Testis (tissue), 2 donors: ENCODE data around the gene KIF1A.

Experiments
- CTCF ChIP-seq, 3 experiments: fragments of 450-650 bp in 2 of 3; fragments of 200-600 bp in 1 of 3; sonication (generic) in 1 of 3; IDR thresholded peaks; one replicate each; pipeline ENCODE4 v1.5.1; 2016 to 2019; ENCODE audit warnings: antibody characterized with exemption in 3 of 3, mild to moderate bottlenecking in 2 of 3, moderate library complexity in 1 of 3
- POLR2A ChIP-seq: fragments of 450-650 bp; IDR thresholded peaks from one replicate; pipeline ENCODE4 v1.6.1; 2017; ENCODE audit warnings: antibody characterized with exemption, mild to moderate bottlenecking, moderate library complexity

DNA sequence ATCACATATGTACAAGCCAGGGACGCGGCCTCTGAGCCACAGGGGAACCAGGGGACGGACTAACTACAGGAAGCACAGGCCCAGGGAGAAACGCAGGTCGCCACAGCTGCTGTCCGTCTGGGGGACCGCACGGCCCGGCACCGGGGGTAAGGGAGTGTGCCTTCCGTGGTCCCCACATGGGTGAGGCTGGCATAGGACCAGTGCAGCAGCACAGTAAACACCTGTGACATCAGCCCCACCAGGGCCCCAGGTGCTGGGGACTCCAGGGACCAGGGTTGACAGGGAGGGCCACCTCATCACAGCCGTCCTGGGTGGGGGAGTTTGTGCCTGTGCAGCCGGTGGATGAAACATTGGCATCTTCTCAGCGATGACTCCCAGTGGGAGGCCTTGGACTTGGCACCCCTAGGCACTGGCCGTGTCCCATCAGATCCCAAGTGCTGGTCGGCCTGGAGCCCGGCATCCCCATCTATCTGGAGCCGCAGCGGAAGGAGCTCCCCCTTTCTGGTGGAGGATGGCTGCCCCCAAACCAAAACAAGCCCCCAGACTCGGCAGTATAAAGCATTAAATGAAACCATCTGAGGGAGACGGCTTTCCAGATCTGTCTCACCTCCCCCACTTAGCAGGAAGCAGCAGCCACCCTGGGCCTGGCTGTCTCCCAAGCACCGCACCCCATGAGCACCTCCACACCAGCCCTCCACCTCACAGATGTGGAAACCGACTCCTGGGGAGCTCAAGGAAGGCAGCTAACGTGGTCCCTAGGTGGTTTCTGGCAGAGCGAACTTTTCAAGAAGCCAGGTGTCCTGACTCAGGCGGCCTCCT, 105.9 kb downstream of the KIF1A start:
- no peak for TF ChIP-seq POLR2A
- TF ChIP-seq CTCF (IDR thresholded peaks at IDR 0.05), result no peak
